Hematopoietic multipotent progenitor cell treated with erythropoietin and hydrocortisone succinate and interleukin-3 and kit ligand, for 8 days (in vitro differentiated cells): ENCODE data around the gene ANKRD9.

Source experiments
- DNase-seq: peaks from one replicate; pipeline ENCODE4 v3.0.0-alpha.2; 2015

Gene ANKRD9

DNA sequence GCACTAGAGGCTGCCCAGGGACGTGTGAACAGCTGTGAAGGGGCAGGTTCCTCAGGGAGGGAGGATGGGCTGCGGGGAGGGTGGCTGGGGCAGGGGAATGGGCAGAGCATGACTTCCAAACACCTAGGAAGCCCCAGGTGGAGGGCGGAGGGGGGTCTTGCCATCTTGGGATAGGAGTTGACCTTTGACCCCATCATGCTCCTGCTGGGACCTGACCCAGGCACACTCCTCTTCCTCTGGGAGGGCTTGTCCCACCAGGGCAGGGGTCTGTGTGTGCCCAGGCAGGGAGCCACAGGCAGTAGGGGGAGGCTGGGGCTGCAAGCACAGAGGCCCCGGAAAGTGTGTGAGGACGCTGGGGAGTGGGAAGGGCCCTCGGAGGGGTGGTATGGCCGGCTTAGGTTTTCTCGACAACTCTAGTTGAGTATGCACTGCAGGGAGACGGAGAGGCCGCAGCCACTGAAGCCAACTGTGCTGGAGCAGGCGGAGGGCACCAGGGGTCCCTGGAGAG is 3.3 kb upstream of the ANKRD9 start:
- no peak for DNase-seq

DNA sequence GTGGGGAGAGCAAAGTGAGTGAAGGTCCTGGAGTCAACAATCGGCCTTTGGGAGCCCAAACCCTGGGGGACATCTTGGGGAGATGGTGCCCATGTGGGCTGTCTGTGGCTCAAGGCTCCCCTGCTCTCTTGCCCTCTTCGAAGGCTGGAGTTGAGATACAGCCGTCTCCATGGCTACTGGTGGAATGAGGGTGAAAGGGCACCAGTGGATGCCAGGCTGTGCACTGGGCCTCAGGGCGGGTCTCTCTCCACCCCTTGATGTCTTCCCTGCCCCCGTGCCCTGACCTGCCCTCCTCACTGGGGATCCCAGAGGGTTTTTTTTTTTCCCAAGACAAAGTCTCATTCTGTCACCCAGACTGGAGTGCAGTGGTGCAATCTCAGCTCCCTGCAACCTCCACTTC is 2.0 kb upstream of the ANKRD9 start:
- DNase-seq, result no peak

DNA sequence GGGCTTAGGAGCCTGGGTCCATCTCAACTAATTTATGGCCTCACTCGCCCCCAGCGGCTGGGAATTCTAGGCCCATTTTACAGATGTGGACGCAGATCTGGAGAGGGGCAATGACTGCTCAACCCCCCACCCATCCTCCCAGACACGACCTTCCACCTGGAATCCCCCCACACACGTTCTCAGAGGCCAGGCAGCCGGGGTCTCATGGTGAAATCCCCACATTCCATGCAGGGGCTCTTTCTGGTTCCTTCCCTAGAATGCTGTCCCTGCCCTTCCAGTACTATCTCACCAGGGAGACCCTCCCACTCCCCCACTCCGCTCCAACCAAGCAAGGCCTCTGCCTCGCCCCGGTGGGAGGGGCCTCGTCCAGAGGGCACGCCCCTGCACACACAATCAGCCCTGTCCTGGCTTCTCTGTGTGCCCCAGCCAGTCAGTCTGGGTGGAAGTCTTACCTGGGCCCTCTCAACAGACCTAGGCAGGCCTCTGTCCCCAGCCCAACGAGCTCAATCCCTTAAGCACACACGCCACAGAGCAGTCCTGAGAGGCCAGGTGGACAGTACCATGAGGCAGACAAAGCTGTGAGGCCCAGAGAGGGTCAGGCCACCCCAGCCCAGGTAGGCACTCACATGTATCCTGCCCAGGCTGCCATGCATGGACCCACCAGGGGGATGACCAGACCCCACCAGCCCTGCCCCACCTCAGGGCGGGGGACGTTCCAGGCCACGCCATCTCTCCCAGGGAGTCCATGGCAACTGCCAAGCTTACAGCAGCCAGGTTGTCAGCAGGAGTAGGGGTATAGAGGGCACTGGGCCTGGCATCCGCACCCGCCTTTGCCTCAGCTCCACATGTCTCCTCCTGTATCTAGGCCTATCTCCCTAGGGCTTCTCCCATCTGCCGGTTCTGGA is 1.3 kb upstream of the ANKRD9 start:
- DNase-seq, result peak; percentile 79

DNA sequence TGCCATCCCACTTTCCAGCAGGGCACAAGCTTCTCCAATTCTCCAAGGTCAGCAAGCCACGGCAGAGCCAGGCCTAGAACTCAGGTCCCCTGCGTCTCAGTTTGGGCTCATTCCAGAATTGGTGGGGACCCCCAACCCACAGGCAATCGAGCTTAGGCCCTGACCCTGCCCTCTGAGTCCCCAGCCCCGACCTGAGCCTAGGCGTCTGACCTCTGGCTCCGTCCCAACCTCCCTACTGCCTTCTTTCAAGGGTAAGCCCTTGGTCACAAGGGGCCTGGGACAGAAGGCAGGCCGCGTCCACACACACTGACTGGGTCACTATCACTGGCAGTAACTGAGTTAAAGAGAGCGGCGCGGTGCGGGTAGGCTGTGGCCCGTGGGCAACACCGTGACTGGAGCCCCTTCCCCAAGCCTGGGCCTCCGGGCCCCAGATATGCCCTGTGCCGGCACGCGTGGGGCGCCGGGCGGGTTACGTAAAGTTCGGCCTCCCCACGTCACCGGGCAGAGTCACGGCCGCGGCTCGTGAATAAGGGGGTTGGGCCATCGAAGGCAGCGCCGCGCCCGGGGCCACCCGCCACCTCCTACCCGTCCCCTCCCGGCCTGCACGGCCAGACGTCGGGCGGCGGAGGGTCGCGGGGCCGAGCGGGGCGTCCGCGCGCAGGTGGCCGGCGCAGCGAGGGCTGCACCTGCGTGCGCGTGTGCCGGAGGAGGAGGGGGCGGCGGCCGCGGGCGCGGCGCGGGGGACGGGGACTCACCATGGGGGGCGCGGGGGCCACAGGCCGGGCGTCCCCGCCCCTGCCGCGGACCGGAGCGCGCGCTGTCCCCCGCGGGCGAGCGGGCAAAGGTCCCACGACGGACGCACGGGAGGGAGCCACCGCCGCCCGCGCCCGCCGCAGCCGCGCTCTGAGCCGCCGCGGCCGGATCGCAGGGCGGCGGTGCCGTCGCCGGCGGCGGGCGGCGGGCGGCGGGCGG is 516 bp downstream of the ANKRD9 start:
- DNase-seq, result peak; percentile 46

- DNase-seq, result peak; percentile 83
Observed at GRCh38 chr14:102508410-102508773, 1.2 kb downstream of the ANKRD9 start.

- no peak for DNase-seq
Observed at GRCh38 chr14:102507857-102508312, 1.7 kb downstream of the ANKRD9 start.

- DNase-seq, result no peak
Observed at GRCh38 chr14:102507081-102507856, 2.3 kb downstream of the ANKRD9 start.

GRCh38 chr14:102506626-102506925 is 3.0 kb downstream of the ANKRD9 start:
- no peak for DNase-seq

GRCh38 chr14:102505775-102506625 is 3.6 kb downstream of the ANKRD9 start:
- DNase-seq, result no peak

GRCh38 chr14:102505000-102505619 is 4.5 kb downstream of the ANKRD9 start:
- no peak for DNase-seq

DNA sequence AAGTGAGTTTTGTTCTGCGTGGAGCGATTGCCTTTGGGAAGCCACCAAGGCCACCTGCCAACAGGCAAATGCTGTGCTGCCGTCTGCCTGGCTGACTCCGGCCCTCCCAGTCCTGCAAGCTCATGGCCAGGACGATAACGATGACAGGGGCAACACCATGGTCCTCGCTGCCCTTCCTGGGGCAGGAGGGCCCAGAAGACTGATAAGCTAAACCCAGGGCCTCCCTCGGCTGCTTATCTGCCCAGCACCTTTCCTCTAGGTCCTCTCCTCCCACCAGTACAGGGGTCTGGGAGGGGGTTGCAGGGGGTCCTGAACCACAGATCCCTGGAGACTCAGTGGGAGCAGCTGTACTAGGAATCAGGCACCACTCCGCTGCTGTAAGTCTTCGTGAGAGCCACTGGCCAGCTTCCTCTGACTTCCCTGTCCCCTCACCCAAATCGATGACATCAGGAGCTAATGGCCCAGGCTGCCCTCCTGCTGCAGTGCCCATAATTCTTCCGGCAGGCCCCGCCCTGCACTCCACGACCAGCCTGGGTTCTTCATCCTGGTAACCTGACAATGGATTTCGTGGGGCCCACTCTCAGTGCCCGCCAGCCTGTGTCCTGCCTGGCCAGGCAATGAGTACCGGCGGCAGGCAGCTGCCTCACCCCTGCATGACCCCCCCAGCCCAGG is 5.1 kb downstream of the ANKRD9 start:
- peak; percentile 95 for DNase-seq

GRCh38 chr14:102503641-102504327 is 5.8 kb downstream of the ANKRD9 start:
- DNase-seq, result no peak

- no peak for DNase-seq
Observed at GRCh38 chr14:102502571-102502970, 7.0 kb downstream of the ANKRD9 start.

DNA sequence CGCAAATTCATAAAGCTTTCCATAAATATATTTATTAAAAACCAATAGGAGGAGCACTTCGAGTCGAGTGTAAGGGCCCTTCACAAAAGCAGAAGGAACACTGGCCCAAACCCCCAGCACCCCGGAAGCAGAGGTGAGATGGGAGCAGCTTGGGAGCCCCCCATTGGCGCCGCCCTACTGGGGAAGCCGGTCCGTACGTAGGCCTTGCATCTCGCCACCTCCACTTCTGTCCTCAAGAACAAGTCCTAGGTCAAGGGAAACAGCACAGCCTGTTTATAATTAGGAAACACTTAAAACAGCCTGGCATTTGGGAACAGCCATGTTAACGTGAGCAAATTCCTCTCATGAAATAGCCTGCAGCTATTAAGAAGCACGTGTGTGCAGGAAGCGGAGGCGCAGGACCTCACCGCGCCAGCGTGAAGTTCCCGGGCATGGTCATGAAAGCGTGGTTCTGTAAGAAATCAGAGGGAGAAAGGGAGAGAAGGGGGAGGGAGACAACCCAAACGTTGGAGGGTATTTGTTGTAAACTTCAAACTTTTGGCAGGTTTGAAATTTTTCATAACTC is 7.7 kb downstream of the ANKRD9 start:
- no peak for DNase-seq

GRCh38 chr14:102500713-102501112 is 8.9 kb downstream of the ANKRD9 start:
- no peak for DNase-seq

GRCh38 chr14:102500158-102500662 is 9.4 kb downstream of the ANKRD9 start:
- peak; percentile 57 for DNase-seq

DNA sequence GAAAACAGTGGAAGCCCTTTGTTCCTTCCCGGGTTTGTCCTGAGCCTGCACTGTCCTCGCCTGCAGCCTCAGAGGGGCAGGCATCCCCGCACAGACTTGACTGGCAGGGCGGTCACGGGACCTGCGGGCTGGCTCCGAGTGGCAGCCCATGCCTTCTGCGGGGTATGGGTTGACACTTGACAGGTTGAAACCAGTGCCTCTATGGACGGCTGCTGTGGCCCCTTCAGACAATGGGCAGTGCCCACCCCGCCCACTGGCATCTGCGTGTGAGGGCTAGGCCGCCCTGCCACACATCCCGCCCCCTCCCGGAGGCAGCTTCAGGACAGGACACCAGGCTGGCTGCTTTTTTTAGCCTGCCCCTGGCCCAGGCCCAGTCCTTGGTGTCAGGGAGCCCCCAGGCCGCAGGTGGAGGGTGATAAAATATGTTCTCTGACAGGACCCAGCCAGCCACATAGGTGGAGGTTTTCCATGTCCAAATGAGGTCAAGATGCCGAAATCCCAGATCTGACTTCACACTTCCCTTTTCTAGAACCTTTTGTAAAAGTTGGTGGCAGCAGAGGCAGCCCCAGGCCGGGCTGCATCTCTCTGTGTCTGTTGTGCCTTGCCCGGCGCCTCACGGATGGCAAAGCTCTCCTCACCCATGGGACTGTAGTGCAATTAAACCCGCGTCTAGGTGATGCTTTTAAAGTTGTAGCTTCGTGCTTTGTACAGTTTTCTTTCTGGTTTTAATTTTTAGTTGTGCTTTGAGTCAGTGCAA is 10.0 kb downstream of the ANKRD9 start:
- DNase-seq, result no peak

DNA sequence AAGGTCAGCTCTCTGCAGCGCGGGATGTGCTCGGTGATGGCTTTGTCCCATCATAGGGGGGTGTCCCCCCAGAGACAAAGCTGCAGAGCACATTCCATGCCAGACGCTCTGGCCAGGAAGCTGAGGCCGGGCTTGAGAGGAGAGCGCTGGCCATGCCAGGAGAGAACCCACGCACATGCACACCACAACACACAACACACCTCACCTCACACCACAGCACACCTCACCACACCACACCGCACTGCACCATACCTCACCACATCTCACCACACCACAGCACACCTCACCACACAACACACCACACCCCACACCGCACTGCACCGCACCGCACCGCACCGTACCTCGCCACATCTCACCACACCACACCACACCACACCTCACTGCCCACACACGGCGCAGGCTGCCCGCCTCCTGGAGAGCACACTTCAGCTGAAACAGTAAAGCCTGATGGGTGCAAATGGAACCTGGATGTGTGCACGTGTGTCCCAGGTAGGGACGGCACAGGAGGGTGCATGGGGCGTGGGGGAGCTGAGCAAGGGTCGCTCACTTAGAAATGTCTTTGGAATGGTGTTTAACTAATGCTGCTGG is 10.8 kb downstream of the ANKRD9 start:
- no peak for DNase-seq
